Mesendoderm (in vitro differentiated cells): ENCODE results near the gene PEF1.

ENCODE experiments used
- DNase-seq: peaks from one replicate; pipeline ENCODE4 v3.0.0; 2013
- H2AK5ac ChIP-seq: 2 replicates; pipeline ENCODE4 v1.6.1; 2013; ENCODE audit warnings: low read length, inconsistent platforms
- H2BK120ac ChIP-seq: 2 replicates; pipeline ENCODE4 v1.6.1; 2013; ENCODE audit warnings: low read depth, mild to moderate bottlenecking, low read length, moderate library complexity, mixed read lengths
- H2BK15ac ChIP-seq: replicated peaks from 2 replicates; pipeline ENCODE4 v1.6.1; 2013; ENCODE audit warnings: low read depth, mild to moderate bottlenecking, moderate library complexity
- H2BK5ac ChIP-seq: 2 replicates; pipeline ENCODE4 v1.6.1; 2013; ENCODE audit warnings: low read length, inconsistent platforms
- H3K18ac ChIP-seq: 2 replicates; pipeline ENCODE4 v1.6.1; 2013; ENCODE audit warnings: mild to moderate bottlenecking, low read length, mixed read lengths
- H3K23ac ChIP-seq: one replicate; pipeline ENCODE4 v1.6.1; 2013; ENCODE audit warnings: low read length
- H3K27ac ChIP-seq: 2 replicates; pipeline ENCODE4 v1.5.1; 2013; ENCODE audit warnings: low read depth, mild to moderate bottlenecking, inconsistent platforms, low read length, moderate library complexity
- H3K27me3 ChIP-seq: 2 replicates; pipeline ENCODE4 v1.6.1; 2013; ENCODE audit warnings: low read length, control low read depth, mild to moderate bottlenecking, inconsistent platforms; ENCODE audit not compliant: insufficient read depth, poor library complexity
- H3K36me3 ChIP-seq: 2 replicates; pipeline ENCODE4 v1.6.1; 2013; ENCODE audit warnings: low read length, inconsistent platforms; ENCODE audit not compliant: control insufficient read depth, insufficient read depth
- H3K4ac ChIP-seq: one replicate; pipeline ENCODE4 v1.6.1; 2013; ENCODE audit warnings: low read depth, mild to moderate bottlenecking, low read length, moderate library complexity
- H3K4me1 ChIP-seq: 2 replicates; pipeline ENCODE4 v1.6.1; 2013; ENCODE audit warnings: low read depth, low read length, inconsistent platforms; ENCODE audit not compliant: control insufficient read depth
- H3K4me2 ChIP-seq: 2 replicates; pipeline ENCODE4 v1.6.1; 2013; ENCODE audit warnings: low read length
- H3K4me3 ChIP-seq: 2 replicates; pipeline ENCODE4 v1.5.1; 2013; ENCODE audit warnings: mild to moderate bottlenecking, low read length
- H3K56ac ChIP-seq: one replicate; pipeline ENCODE4 v1.6.1; 2013; ENCODE audit warnings: low read length
- H3K79me1 ChIP-seq: 2 replicates; pipeline ENCODE4 v1.6.1; 2013; ENCODE audit warnings: low read length, inconsistent platforms
- H3K79me2 ChIP-seq: 2 replicates; pipeline ENCODE4 v1.6.1; 2013; ENCODE audit warnings: mild to moderate bottlenecking, low read length; ENCODE audit not compliant: control insufficient read depth, insufficient read depth
- H3K9ac ChIP-seq: 2 replicates; pipeline ENCODE4 v1.6.1; 2013; ENCODE audit warnings: low read length, inconsistent platforms
- H4K5ac ChIP-seq: one replicate; pipeline ENCODE4 v1.6.1; 2013; ENCODE audit warnings: low read length
- H4K8ac ChIP-seq: one replicate; pipeline ENCODE4 v1.6.1; 2013; ENCODE audit warnings: low read depth, mild to moderate bottlenecking, control low read depth, low read length, moderate library complexity
- WGBS: extraction: QIAGEN DNeasy Blood & Tissue Kit; methylation state at CpG from one replicate; pipeline ENCODE4 v1.1.7; 2013; ENCODE audit warnings: low lambda C conversion rate, missing lambda C conversion rate; ENCODE audit not compliant: insufficient coverage; ENCODE audit errors: extremely low coverage; 5-methylcytosine and 5-hydroxymethylcytosine counted together

Gene PEF1

DNA sequence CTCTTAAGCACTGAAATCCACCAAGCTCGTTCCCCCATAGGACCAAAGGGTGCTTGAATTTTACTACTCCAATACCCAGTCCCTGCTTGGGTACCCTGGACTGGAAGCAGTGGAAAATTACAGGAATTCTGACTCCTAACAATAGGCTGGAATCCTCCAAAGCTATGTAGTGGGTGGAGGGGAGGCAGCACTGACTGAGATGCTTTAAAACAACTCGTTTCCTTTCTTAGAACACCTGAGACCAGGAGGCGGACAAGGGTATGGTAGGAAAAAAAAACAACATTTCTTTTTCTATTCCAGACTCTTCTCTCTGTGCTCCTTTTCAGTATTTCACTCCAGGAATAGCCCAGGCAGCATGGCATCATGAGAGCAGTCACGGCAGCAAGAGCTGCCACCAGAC is 2.3 kb downstream of the PEF1 start:
- DNase-seq = peak; percentile 72
- Histone ChIP-seq H3K4ac (no peak overlapping the region), H4K5ac (no peak overlapping the region), H3K18ac (no peak overlapping the region), H3K9ac (peak overlapping the region; percentile 24), H2BK15ac (no peak overlapping the region), H4K8ac (no peak overlapping the region), H3K79me2 (peaks cover 16% of the 10 kb centered on the region), H2BK120ac (no peak overlapping the region), H3K27me3 (no peaks in the 10 kb centered on the region), H3K4me2 (no peak overlapping the region), H2AK5ac (no peak overlapping the region), H2BK5ac (no peak overlapping the region), H3K4me3 (no peak overlapping the region), H3K56ac (peak overlapping the region; percentile 30), H3K79me1 (peaks cover 18% of the 10 kb centered on the region), H3K4me1 (peaks cover 7% of the 10 kb centered on the region), H3K27ac (peak overlapping the region; percentile 36), H3K36me3 (no peaks in the 10 kb centered on the region), H3K23ac (no peak overlapping the region)
- WGBS = no CpG with 5 or more reads among the region's 4 CpGs

DNA sequence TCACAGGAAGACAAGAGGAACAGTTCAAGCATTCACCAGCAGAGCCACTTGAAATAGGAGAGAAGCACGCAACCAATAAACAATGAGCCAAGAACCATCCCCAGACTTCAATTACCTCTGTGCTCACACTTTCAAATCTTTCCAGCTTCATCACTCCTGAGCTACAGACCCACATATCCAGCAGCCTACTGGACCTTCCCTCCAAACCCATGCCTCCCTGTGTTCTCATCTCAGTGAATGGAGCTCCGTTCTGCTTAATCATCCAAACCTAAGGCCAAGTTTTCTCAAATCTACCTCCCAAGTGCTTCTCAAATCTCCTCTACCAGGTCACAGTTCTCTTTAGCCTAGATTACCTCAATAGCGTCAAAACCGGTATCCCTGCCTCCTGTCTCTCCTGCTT is 3.7 kb downstream of the PEF1 start:
- Histone ChIP-seq H3K4me1 (peaks cover 7% of the 10 kb centered on the region), H3K27me3 (no peaks in the 10 kb centered on the region), H2BK15ac (no peak overlapping the region), H3K27ac (no peak overlapping the region), H3K56ac (peak overlapping the region; percentile 4), H3K9ac (peak overlapping the region; percentile 5), H4K8ac (no peak overlapping the region), H3K36me3 (no peaks in the 10 kb centered on the region), H4K5ac (no peak overlapping the region), H3K79me2 (peaks cover 18% of the 10 kb centered on the region), H2BK5ac (no peak overlapping the region), H3K79me1 (peaks cover 19% of the 10 kb centered on the region), H3K23ac (no peak overlapping the region), H3K4ac (no peak overlapping the region), H2BK120ac (no peak overlapping the region), H2AK5ac (no peak overlapping the region), H3K4me2 (no peak overlapping the region), H3K18ac (no peak overlapping the region), H3K4me3 (no peak overlapping the region)
- DNase-seq = peak; percentile 35
- no CpG with 5 or more reads among the region's 4 CpGs for WGBS

DNA sequence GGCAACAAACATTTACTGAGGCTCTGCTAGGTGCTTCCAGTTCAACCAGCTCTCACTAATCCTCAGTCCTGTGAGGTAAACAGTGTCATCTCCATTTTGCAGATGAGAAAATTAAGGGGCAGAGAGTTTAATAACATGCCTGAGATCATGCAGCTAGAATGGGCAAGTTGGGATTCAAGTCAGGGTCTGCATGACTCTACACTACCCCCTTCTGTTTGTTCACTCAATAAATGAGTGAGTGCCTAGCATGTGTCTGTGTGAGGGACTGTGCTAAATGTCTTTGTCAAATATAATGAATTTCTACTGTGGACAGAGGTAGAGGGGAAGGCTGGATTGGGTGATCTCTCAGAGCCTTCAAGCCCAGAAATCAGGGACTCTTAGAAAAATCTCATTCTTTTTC is 4.5 kb downstream of the PEF1 start:
- Histone ChIP-seq H3K4me3 (no peak overlapping the region), H3K56ac (no peak overlapping the region), H2BK15ac (no peak overlapping the region), H3K79me1 (peaks cover 21% of the 10 kb centered on the region), H2BK5ac (no peak overlapping the region), H3K79me2 (peaks cover 18% of the 10 kb centered on the region), H3K27ac (no peak overlapping the region), H3K23ac (no peak overlapping the region), H3K9ac (no peak overlapping the region), H3K27me3 (no peaks in the 10 kb centered on the region), H3K4me1 (peaks cover 3% of the 10 kb centered on the region), H3K18ac (no peak overlapping the region), H3K4ac (no peak overlapping the region), H3K4me2 (no peak overlapping the region), H2AK5ac (no peak overlapping the region), H4K8ac (no peak overlapping the region), H2BK120ac (no peak overlapping the region), H4K5ac (no peak overlapping the region), H3K36me3 (no peaks in the 10 kb centered on the region)
- no peak for DNase-seq

DNA sequence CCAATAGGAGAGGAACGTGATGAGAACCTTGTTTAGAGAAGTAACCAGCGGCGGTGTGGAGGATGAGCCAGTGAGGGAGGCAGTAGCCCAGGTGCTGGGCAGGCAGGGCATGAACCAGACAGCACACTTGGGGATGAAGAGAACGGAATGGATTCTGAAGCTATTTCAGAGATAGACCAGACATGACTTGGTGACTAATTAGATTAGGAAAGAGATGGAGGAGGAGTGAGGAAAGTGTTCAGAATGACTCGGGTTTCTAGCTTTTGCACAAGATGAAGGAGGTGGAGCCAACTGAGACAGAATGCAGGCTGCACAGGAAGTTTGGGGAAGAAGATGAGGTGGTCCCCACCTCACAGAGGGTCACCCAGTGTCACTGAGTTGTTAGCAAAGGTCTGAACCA is 5.1 kb downstream of the PEF1 start:
- no CpG with 5 or more reads among the region's 5 CpGs for WGBS
- H3K18ac ChIP-seq = no peak overlapping the region

DNA sequence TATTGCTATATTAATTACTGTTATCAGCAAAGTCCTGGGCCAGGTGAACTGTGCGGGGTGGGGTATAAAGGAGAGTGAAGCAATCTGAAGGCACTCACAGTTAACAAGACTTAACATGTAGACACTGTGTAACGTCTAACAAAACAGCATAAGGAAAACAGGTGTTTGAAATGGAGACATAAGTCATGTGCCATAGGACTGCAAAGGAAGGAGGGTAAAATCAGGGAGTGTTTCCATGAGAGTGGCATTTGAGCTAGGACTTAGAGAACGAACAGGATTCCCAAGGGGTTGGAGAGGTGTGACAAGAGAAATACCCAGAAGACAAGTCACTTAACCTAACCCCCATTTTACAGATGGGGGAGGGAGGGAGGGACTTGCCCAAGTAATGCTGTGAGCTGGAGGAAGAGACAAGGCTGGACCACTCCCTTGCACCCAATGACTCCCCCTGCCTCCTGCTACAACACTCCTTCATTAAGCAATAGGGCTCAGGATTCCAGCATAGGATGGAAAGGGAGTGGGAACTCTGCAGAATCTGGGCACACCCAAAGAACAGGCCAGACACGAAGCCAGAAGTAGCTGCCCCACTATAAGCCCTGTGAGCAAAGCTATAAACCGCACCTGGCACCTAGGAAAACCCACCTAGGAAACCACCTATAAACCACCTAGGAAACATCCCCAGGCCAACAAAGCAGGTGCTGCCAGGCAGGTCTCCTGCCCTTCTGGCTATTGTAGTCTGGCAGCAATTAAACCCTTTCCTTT is 6.6 kb downstream of the PEF1 start:
- H3K56ac ChIP-seq = no peak overlapping the region
- H3K23ac ChIP-seq = no peak overlapping the region
- no peak overlapping the region for H2BK15ac ChIP-seq
- H2BK5ac ChIP-seq = no peak overlapping the region
- H3K79me2 ChIP-seq = peaks cover 9% of the 10 kb centered on the region
- H3K4ac ChIP-seq = no peak overlapping the region
- H3K27me3 ChIP-seq = no peaks in the 10 kb centered on the region
- H3K79me1 ChIP-seq = peaks cover 14% of the 10 kb centered on the region
- H4K5ac ChIP-seq = no peak overlapping the region
- no CpG with 5 or more reads among the region's 5 CpGs for WGBS
- H3K9ac ChIP-seq = no peak overlapping the region
- H3K36me3 ChIP-seq = no peaks in the 10 kb centered on the region
- no peak overlapping the region for H3K27ac ChIP-seq
- H3K4me1 ChIP-seq = no peaks in the 10 kb centered on the region
- no peak overlapping the region for H3K18ac ChIP-seq
- no peak overlapping the region for H2BK120ac ChIP-seq
- H3K4me3 ChIP-seq = no peak overlapping the region
- no peak overlapping the region for H4K8ac ChIP-seq
- no peak overlapping the region for H3K4me2 ChIP-seq
- DNase-seq = no peak
- no peak overlapping the region for H2AK5ac ChIP-seq

More for the DNA sequence above, 5.1 kb downstream of the PEF1 start:
- Histone ChIP-seq H3K79me1 (peaks cover 21% of the 10 kb centered on the region), H3K36me3 (no peaks in the 10 kb centered on the region), H3K9ac (no peak overlapping the region), H3K56ac (no peak overlapping the region), H3K23ac (no peak overlapping the region), H3K79me2 (peaks cover 18% of the 10 kb centered on the region), H3K27me3 (no peaks in the 10 kb centered on the region), H2BK5ac (no peak overlapping the region), H2BK15ac (no peak overlapping the region), H4K8ac (no peak overlapping the region), H3K4me3 (no peak overlapping the region), H3K27ac (no peak overlapping the region), H2AK5ac (no peak overlapping the region), H3K4me1 (peaks cover 3% of the 10 kb centered on the region), H4K5ac (no peak overlapping the region), H3K4me2 (no peak overlapping the region), H3K4ac (no peak overlapping the region), H2BK120ac (no peak overlapping the region)
- DNase-seq = no peak

DNA sequence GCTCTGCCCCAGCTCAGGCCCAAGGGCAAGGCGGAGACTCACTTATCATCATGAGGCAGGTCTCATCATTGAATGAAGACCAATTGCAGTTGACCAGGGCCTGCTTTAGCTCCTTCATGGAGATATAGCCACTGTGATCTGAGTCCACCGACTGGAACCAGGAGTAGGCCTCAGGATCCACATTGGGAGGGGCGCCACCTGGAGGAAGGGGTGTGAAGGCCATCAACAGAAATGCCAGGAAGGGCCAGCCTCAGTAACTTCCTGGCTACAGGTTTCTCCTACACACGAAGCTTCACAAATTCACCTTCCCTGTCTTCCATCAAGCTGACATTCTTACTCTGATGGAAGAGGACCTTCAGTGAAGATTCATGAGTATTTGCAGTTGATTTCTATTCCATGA is 11.6 kb downstream of the PEF1 start:
- Histone ChIP-seq H3K79me2 (peaks cover 3% of the 10 kb centered on the region), H3K36me3 (peaks cover 2% of the 10 kb centered on the region), H3K4me2 (no peak overlapping the region), H3K4ac (no peak overlapping the region), H3K23ac (no peak overlapping the region), H2AK5ac (no peak overlapping the region), H3K4me3 (no peak overlapping the region), H4K8ac (no peak overlapping the region), H3K4me1 (no peaks in the 10 kb centered on the region), H3K18ac (no peak overlapping the region), H3K79me1 (peaks cover 5% of the 10 kb centered on the region), H3K27me3 (no peaks in the 10 kb centered on the region), H3K9ac (no peak overlapping the region), H3K56ac (no peak overlapping the region), H2BK120ac (no peak overlapping the region), H2BK5ac (no peak overlapping the region), H4K5ac (no peak overlapping the region), H3K27ac (no peak overlapping the region), H2BK15ac (no peak overlapping the region)
- WGBS = no CpG with 5 or more reads among the region's 4 CpGs
- peak; percentile 63 for DNase-seq
